Lung microvascular endothelial cell (primary cell): ENCODE measurements around the gene SLC46A3. TPM values are rescaled to one million over a fixed set of nuclear protein-coding genes. Genes with fewer than 3 reads are reported as not detected.
A peak's percentile ranks its signal among the peaks of the same experiment; 100 is the strongest.
"Not testable (repeated sequence)": the region's sequence is repeated elsewhere in the genome, so short reads cannot be mapped to it uniquely, and the experiment has no call there.

Source experiments
- DNase-seq, 2 donors: peaks; one replicate each; pipeline versions ENCODE4 v3.0.0 to v3.0.0-alpha.2; 2010; ENCODE audit warnings: low read depth in 2 of 2
- total RNA-seq: library from RNA; depleted of rRNA; stranded (reverse); fragments of >200 nt; gene quantifications from 2 replicates; pipeline ENCODE4 v1.2.1, GENCODE V29; 2014

The SLC46A3 gene, protein sequence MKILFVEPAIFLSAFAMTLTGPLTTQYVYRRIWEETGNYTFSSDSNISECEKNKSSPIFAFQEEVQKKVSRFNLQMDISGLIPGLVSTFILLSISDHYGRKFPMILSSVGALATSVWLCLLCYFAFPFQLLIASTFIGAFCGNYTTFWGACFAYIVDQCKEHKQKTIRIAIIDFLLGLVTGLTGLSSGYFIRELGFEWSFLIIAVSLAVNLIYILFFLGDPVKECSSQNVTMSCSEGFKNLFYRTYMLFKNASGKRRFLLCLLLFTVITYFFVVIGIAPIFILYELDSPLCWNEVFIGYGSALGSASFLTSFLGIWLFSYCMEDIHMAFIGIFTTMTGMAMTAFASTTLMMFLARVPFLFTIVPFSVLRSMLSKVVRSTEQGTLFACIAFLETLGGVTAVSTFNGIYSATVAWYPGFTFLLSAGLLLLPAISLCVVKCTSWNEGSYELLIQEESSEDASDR
- total RNA-seq, result 0.99 and 3.5 TPM in 2 replicates

DNA sequence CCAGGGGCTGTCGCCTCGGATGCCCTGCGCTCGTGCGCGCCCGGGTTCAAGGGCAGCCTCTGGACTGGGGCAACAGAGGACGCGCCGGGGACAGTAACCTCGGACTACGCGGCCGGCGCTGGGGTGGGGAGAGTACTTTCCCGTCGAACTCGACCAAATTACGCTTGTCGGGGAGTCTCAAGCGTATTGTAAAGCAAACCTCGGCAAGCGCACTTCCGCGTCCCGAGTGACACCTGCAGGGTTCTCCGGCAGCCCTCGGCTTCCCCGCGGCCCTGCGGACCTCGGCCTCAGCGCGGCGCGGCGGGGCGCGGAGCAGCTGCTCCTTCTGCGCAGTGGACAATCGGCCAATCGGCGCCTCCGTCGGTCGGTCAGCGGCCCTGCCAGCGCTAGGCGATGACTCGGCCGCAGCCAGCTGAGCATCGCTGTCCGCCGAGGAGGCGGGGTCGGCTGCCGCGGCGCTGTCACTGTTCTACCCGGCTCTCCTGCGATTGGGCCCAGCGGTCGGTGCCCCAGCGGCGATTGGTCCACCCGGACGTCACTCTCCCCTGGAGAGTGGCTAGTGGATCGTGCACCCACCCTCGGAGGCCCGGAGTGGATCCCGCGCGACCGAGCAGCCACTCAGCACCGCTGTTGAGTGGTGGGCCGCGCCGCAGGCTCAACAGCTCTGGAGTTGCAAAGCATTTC is at the start of gene SLC46A3:
SLC46A3 (minus strand) TSS at position 428 of the 684 bp plus-strand sequence. CDS start 972 bp downstream, outside the sequence.
- peak; percentile 99 for DNase-seq

DNA sequence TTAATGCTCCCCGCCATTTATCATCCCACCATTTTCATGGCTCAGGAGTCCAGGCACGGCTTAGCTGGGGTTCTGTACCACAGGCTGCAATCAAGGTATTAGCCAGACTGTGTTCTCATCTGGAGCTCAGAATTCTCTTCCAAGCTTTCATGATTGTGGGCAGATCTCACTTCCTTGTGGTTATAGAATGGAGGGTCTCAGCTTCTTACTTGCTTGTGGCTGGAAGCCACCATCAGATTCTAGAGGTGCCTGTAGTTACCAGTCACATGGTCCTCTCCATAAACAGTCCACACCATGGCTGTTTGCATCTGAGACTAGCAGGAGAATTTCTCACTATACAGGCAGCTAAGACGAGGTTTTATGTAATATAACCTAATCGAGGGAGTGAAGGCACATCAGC is 45.1 kb upstream of the SLC46A3 start:
- no peak for DNase-seq

DNA sequence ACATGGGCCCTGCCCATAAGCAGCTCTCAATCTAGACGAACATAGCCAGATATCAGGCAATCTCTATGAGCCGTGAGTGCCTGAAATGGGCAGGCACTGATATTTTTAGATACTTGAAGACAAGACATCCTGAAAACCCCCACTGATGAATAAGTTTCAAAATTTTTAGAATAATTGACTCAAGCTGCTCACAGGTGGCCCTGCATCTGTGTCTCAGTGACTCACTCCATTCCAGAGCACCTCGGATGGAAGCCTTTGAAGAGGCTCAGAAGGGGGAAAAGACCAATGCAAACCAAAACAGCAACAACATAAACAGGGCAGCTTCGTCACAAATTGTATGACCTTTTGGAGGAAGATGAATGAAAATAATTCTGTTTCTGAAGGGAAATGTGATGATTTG is 42.8 kb upstream of the SLC46A3 start:
- DNase-seq, result no peak

DNA sequence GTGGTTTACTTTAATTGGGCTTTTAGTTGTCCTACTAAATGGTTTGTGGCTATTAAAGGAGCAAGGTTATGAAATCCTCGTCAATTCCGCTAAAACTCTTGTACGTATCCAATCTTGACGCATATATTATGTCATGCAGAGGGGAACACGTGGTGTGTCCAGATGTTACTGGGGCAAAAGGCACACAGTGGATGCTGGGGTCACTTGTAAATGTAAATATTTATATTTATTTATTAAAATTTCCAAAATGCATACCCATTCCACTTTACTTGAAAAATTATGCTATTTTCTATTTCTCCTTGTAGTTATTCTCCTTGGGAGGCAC is 36.7 kb upstream of the SLC46A3 start:
- DNase-seq, result no peak

DNA sequence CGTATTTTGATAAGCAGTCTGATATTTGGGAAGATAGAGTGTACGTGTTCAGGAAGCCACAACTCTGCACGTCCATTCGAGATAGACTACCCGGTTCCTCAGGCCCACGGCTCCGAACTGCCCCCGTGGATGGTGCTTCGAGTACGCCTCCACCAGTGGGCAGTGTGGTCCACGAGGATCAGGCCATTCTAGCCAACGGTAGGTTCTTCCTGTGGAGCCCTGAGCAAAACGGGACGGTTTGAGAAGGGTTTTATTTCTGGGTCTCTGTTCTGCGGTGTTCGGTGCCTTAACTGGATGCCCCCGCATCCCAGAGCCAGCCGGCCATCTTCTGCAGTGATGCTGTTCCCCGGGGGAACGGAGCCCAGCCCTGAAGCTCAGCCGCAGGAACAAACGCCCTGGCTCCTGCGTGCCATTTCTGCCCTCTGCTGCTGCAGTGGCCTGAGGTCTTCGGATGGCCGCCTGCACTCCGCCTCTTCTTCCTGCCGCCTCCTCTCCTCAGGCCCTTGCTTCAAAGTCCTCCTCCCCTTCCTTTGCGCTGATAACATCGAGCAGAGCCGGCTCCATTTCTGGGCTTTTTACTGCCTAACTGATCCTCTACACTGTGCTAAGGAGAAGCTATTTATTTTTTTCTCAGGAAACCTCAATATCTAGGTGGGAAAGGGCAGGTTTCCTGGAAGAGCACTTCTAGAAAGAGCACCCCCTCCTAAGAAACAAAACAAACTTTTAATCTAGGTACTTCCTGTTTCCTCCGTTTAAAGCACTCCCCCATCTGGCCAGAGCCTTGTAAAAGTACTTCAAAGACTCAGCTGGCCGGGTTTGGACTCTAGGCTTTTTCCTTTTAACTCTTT is 36.2 kb upstream of the SLC46A3 start:
- peak in 1 of 2 donors; percentile 80 for DNase-seq

DNA sequence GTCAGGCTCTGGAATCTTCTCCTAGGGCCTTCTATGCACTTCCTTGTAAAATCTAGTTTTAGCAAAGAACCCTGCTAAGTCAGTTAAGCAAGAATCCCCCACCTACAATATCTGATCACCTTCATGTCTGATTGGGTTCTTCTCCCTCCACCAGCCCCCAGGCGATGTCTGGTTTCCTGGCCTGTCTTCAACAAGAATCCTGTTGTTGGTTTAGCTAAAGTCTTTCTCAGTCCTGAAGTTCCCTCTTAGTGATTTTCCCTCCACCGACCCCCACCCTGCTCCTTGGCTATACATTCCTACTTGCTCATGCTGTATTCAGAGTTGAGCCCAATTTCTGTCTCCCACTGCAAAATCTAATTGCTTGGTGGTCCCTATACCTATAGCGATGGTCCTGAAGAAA is 35.2 kb upstream of the SLC46A3 start:
- DNase-seq, result no peak

DNA sequence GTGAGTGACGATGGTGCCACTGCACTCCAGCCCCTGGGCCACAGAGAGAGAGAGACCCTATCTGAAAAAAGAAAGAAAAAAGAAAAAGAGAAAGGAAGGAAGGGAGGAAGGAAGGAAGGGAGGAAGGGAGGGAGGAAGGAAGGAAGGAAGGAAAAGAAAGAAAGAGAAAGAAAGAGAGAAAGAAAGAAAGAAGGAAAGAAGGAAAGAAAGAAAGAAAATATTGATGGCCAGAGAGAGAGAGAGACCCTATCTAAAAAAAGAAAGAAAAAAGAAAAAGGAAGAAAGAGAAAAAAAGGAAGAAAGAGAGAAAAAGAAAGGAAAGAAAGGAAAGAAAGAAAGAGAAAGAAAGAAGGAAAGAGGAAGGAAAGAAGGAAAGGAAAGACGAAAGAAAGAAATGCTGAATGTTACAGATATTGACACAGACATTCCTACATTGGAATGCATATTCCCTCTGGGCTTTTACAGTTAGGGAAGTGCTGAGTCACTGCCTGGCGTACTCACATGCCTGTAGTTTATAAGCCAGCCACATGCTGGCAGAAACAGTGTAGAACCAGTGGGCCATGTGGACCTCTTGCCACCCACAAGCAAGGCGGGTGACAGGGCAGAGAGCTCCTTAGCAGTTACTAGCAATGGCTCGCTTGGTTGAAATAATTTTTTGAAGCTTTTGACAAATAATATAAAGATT is 34.6 kb upstream of the SLC46A3 start:
- peak; percentile 76 to 92 for DNase-seq

DNA sequence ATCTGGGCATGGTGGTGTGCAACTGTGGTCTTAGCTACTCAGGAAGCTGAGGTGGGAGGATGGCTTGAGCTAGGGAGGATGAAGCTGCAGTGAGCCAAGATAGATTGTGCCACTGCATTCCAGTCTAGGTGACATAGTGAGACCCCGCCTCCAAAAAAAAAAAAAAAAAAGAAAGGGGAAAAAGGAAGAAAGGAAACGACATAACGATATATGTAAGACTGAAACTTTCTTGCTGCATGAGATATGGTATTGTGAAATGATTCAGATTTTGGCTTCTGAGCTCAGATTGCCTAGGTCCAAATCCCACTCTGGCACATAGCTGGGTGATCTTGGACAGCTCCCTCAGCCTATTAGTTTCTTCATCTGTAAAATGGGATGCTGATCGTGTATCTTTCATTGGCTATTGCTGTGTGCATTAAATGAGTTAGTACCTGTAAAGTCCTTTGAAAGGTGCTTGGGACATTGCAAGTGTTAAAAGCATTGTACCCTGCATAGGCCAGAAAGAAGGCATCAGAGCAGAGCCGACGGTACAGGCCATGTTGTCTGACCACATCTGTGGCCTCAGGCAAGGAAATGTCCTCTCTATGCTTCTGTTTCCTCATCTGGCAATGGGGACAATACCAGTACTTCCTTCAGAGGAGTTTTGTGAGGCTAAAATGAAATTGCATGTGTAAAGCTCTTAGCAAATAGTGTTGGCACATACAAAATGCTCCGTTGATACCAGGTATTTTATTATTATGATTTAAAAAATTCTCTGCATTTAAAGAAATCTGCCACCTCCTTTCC is 32.6 kb upstream of the SLC46A3 start:
- DNase-seq, result peak in 1 of 2 donors; percentile 21

DNA sequence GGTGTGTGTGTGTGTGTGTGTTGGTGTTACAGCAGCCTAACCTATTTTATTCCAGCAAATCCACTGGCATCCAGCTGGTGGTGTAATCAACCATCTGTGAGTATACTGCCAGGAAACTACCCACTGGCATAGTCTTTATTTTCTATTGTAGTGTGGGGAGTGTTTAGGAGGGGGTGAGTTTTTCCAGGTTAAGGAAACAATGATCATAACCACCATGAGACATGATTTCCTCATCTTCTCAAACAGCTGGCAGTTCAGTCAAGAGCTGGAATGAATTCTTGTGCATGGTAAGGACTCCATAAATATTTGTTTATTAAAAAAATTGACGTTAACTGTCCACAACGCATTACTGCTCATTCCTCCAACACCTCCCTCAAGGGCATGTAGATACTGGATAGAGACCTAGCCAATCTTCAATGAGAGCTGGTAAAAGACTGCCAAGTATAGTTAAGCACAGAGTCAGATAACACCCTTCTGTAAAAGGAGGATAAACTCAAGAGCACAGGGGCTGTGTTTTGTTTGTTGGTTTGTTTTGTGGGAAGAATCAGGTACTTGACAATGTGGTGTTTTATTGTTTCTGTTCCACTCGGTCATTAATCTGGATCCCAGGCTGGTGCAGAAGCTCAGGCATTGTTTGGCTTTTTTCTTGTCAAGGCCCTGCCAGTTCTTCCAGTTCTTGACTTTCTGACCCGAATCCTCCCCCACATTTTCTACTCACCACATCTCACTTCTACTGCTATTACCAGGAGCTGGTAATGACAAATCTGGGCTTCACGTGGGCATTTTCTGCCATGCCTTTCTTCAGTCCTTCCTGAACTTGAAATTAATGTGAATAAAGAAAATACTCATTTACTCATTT is 31.6 kb upstream of the SLC46A3 start:
- peak; percentile 32 to 90 for DNase-seq

DNA sequence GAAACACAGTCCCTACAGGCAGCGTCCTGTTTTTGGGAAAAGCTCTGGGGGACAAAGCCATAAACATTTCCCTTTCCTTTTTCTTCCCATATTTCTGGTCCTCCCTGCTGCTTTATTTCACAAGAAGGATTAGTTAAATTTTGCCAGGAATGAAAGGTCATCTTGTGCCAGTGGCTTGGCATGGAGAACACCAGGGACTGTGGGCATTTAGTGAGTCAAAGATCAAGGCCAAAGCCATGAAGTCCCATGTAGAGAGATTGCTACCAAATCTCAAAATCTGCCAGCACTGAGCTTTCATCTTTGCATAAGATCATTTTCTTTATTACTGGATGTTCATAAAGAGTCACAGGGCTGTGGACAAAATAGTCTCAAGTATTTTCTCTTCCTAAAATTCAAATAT is 29.1 kb upstream of the SLC46A3 start:
- DNase-seq, result no peak

DNA sequence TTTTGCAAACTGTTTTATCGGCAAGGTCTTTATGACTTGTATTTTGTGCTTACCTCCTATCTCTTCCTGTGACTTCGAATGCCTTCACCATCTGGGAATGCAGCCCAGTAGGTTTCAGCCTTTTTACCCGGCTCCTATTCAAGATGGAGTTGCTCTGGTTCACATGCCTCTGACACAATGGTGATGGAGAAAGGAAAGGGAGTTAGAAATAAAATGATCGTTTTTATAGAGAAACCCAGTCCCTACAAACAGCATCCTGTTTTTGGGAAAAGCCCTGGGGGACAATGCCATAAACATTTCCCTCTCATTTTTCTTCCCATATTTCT is 27.5 kb upstream of the SLC46A3 start:
- DNase-seq, result no peak

DNA sequence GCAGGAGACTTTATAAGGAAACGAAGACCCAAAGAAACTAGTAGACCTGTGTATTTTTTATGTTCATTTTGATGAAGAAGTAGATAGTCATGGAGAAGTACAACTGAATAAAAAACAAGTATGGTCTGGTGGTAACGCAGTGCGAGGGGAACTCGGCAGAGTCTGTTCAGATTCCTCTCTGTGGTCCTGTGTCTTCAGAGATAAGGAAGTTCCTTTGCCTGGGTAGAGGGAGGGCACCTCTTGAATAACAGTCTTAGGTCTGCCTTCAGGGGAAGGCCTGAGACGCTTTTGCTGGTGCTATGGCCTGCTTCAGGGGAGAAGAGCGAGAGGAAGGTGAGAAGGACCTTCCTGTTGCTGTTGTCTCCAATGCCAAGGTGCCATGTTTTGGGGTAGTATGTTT is 25.9 kb upstream of the SLC46A3 start:
- no peak for DNase-seq

DNA sequence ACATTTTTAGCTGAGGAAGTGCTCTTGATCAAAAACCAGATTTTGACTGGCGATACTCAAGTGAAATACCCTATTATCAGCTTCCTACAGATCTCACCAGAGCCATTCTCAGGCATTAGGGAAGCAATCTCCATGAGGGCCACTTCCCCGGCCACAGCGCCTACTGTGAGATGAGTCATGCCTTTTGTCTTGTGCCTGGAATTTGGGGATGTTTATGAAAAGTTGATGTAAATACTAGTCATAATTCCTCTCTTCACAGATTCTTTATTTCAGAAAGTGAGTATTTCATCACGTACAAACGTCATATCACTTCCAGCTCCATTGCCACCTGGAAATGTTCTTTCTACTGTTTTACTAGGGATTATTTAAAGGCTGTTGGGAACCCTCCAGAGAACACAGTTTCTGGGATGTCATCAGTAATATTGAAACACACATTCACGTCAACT is 25.3 kb upstream of the SLC46A3 start:
- DNase-seq, result peak; percentile 51 to 98

DNA sequence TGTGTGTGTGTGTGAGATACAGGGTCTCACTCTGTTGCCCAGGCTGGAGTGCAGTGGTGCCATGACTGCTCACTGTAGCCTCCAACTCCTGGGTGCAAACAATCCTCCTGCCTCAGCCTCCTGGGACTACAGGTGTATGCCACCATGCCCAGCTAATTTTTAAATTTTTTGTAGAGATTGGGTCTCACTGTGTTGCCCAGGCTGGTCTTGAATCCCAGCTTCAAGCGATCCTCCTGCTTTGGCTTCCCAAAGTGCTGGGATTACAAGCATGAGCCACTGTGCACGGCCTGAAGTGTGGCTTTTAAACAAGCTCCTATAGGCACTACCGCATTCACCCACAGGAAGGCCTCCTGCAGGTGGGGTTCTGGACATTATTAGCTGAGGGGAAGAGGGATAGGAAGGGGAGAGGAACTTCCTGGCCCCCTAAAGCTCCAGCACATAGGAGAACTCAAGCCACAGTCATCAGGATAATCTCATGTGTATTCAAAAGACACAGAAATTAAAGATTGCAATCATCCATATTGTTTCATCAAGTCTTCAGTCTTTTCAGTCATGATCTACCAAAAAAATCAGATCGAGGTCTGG is 24.8 kb upstream of the SLC46A3 start:
- DNase-seq, result no peak

DNA sequence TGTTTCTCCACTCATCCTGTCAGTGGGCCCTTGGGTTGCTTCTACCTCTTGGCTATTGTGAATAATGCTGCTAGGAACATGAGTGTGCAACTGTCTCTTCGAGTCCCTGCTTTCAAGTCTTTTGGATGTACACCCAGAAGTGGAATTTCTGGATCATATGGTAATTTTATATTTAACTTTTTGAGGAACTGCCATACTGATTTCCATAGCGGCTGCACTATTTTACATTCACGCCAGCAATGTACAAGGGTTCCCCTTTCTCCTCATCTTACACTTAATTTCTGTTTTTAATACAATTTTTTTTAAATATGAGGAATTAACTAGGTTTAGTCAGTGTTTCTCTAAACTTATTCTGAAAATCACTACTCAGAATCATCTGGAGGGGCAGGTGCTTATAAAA is 24.2 kb upstream of the SLC46A3 start:
- DNase-seq, result no peak

DNA sequence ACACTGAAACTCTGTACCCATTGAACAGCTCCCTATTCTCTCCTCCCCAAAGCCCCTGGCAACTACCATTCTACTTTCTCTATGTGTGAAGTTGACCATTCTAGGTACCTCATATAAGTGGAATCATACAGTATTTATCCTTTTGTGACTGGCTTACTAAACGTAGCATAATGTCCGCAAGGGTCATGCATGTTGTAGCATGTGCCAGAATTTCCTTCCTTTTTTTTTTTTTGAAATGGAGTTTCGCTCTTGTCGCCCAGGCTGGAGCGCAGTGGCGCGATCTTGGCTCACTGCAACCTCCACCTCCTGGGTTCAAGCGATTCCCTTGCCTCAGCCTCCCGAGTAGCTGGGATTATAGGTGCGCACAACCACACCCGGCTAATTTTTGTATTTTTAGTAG is 23.7 kb upstream of the SLC46A3 start:
- not testable (repeated sequence) for DNase-seq

DNA sequence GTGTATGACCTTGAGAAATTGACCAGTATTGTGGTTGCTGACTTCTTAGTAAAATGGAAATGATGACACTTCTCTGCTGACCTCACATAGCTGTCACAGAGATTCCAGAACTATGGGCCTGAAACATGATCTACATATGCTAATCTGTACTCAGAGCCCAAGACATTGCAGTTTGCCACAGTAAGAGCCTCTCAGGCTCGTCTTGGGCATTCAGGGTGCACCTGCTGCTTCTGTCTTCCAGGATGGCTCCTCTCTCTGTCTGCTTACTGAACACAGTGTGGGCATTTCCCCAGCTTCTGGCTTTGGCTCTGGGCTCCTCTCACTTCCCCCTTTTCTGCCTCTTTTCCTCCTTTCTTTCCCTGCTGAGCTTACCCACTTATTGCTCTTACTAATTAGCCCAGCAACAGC is 22.3 kb upstream of the SLC46A3 start:
- peak in 1 of 2 donors; percentile 22 for DNase-seq

DNA sequence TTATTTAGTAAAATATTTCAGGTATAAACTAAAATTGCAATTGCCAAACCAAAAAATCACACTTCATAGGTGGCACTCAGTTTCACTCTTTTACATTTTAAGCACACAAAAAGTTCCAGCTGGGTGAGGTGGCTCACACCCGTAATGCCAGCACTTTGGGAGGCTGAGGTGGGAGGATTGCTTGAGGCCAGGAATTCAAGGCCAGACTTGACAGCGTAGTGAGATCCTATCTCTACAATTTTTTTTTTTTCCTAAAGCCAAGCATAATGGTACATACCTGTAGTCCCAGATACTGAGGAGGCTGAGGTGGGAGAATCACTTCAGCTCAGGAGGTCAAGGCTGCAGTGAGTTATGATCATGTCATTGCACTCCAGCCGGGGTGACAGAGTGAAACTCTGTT is 20.6 kb upstream of the SLC46A3 start:
- no peak for DNase-seq

DNA sequence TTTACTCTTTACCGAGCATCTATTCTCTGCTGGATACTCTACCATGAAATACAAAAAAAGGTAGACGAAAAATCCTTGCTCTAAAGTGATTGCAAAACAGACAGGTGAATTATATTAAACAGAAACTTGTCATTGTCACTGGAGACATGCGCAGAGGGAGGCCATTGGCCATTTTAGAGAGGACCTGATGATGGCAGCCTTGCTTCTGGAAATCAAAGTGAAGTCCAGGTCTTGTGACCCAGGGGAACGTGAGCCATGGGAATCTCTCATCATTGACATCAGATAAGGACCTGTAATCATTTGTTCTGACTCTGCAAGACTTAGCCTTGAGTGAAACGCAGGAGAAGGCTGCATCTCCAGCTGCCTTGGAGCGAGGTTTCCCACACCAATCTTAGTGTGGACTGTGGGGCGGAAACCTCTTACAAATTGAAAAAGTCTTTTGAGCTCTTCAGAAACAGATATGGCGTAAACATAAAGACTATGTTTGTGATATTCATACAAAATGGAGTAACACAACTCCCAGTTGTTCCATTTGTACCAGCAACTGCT is 16.8 kb upstream of the SLC46A3 start:
- no peak for DNase-seq
